GM15510 (cell line): ENCODE data around the gene CENPN.

Experiments used
- POLR2A ChIP-seq: IDR thresholded peaks from 3 replicates; pipeline ENCODE4 v1.6.1; 2011; ENCODE audit warnings: borderline replicate concordance; ENCODE audit not compliant: insufficient read length; ENCODE audit errors: extremely low read depth

The CENPN gene

GRCh38 chr16:80984124-80984892 is 22.7 kb upstream of the CENPN start:
- no peak for TF ChIP-seq POLR2A

GRCh38 chr16:80985611-80986010 is 21.4 kb upstream of the CENPN start:
- no peak for TF ChIP-seq POLR2A

- TF ChIP-seq POLR2A = no peak
Measured at GRCh38 chr16:80986557-80986956, 20.5 kb upstream of the CENPN start.

GRCh38 chr16:80988756-80989155 is 18.3 kb upstream of the CENPN start:
- TF ChIP-seq POLR2A = no peak

GRCh38 chr16:80989801-80990200 is 17.2 kb upstream of the CENPN start:
- TF ChIP-seq POLR2A = no peak

GRCh38 chr16:80990577-80990976 is 16.4 kb upstream of the CENPN start:
- no peak for TF ChIP-seq POLR2A

- no peak for TF ChIP-seq POLR2A
Measured at GRCh38 chr16:80990978-80991377, 16.0 kb upstream of the CENPN start.

- no peak for TF ChIP-seq POLR2A
Measured at GRCh38 chr16:80991792-80992430, 15.1 kb upstream of the CENPN start.

- TF ChIP-seq POLR2A = no peak
Measured at GRCh38 chr16:80992676-80993293, 14.2 kb upstream of the CENPN start.

- TF ChIP-seq POLR2A = no peak
Measured at GRCh38 chr16:80993307-80993706, 13.7 kb upstream of the CENPN start.

- TF ChIP-seq POLR2A = no peak
Measured at GRCh38 chr16:80993834-80994233, 13.2 kb upstream of the CENPN start.

- TF ChIP-seq POLR2A = no peak
Measured at GRCh38 chr16:80994451-80994850, 12.6 kb upstream of the CENPN start.

GRCh38 chr16:80996688-80997138 is 10.3 kb upstream of the CENPN start:
- TF ChIP-seq POLR2A = no peak

GRCh38 chr16:80997139-80997798 is 9.7 kb upstream of the CENPN start:
- no peak for TF ChIP-seq POLR2A

GRCh38 chr16:80997964-80998620 is 8.9 kb upstream of the CENPN start:
- TF ChIP-seq POLR2A = no peak
